GM21447 (cell line): ENCODE results near the gene DVL1.

Source experiments
- ATAC-seq: cut with Tn5 transposase; IDR thresholded peaks from one replicate; pipeline ENCODE4 v1.9.1; 2021; ENCODE audit not compliant: unreplicated experiment

The DVL1 gene

GRCh38 chr1:1342061-1342562, 7.1 kb downstream of the DVL1 start:
- no peak for ATAC-seq

- ATAC-seq: no peak
These were observed 7.6 kb downstream of the DVL1 start for GRCh38 chr1:1341549-1342021.

- ATAC-seq: no peak
These were observed 8.2 kb downstream of the DVL1 start for GRCh38 chr1:1340791-1341548.

GRCh38 chr1:1340185-1340584, 9.0 kb downstream of the DVL1 start:
- no peak for ATAC-seq

GRCh38 chr1:1338278-1338677, 10.9 kb downstream of the DVL1 start:
- ATAC-seq: no peak

- ATAC-seq: no peak
These were observed 11.4 kb downstream of the DVL1 start for GRCh38 chr1:1337793-1338147.

- ATAC-seq: no peak
These were observed 12.1 kb downstream of the DVL1 start for GRCh38 chr1:1336931-1337792.

- no peak for ATAC-seq
These were observed 12.8 kb downstream of the DVL1 start for GRCh38 chr1:1336446-1336845.

- ATAC-seq: no peak
These were observed 13.4 kb downstream of the DVL1 start for GRCh38 chr1:1335792-1336248.

- ATAC-seq: no peak
These were observed 13.9 kb downstream of the DVL1 start for GRCh38 chr1:1335283-1335682.

- ATAC-seq: no peak
These were observed 14.4 kb downstream of the DVL1 start for GRCh38 chr1:1334835-1335234.

- no peak for ATAC-seq
These were observed 15.5 kb downstream of the DVL1 start for GRCh38 chr1:1333551-1334241.

- no peak for ATAC-seq
These were observed 16.3 kb downstream of the DVL1 start for GRCh38 chr1:1332774-1333480.

- no peak for ATAC-seq
These were observed 17.0 kb downstream of the DVL1 start for GRCh38 chr1:1332031-1332755.

- ATAC-seq: no peak
These were observed 17.9 kb downstream of the DVL1 start, which contains the start of gene TAS1R3 for GRCh38 chr1:1331068-1331965. Gene TAS1R3 (plus strand): TSS chr1:1331280. CDS start chr1:1331346, 66 bp downstream.

- ATAC-seq: no peak
These were observed 18.7 kb downstream of the DVL1 start for GRCh38 chr1:1330366-1331067.

- no peak for ATAC-seq
These were observed 19.7 kb downstream of the DVL1 start for GRCh38 chr1:1329304-1330210.
